GM18499 (cell line): ENCODE results near the gene CUBN.

ENCODE experiments used
- ATAC-seq: cut with Tn5 transposase; IDR thresholded peaks from one replicate; pipeline ENCODE4 v1.9.1; 2021; ENCODE audit warnings: moderate number of reproducible peaks; ENCODE audit not compliant: insufficient read depth, unreplicated experiment

Gene CUBN

DNA sequence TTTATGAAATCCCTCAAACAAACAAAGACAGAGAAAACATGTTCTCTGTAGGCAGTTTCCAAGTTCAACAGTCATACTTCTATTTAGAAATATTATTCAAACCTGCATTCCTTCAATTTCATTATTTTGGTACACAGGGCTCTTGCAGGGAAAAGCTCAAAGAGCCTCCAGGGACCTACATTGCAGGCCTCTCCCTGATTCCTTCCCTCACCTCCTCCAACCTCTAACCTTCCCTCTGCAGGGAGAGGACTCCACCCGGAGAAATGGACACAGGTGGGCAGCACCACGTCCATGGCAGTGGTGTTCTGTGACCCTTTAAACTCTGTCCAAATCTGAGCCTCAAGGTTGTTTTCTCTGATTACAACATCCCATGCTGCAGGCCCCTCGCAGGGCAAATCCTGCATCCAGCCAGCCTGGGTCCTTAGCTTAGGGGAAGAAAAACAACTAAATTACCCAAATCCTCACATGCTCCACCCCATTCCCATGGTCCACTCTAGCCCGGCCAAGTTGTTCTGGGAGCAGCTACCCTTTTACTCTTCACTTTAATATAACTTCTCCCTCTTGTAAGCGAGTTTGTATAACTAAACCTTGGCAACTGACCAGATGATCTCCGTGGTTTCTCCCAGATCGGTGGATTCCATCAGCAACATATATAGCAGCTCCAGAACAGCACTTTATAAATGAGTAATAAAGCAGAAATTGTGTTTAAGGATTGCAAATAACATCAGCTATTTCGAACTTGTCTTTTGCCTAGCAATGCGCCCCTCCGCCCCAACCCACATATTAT is 129.8 kb downstream of the CUBN start:
- no peak for ATAC-seq

DNA sequence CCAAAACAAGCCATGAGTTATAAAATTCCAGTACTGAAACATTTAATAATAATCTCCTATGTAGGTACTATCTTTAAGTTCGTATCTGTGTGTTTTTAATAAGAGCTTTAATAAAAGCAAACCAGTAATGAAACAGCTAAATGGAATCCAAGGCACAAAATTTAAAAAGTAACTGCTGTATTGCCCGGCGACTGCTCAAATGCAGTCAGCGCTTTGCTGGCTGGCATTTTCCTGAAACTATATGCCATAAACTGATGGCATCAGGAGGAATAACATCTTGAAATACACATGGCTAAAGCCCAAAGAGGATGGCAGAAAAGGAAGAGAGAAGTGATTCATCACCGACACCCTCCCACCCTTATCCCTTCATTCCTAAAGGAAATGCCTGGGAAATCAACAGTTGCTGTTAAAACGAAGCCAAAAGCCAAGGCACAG is 133.1 kb downstream of the CUBN start:
- no peak for ATAC-seq

DNA sequence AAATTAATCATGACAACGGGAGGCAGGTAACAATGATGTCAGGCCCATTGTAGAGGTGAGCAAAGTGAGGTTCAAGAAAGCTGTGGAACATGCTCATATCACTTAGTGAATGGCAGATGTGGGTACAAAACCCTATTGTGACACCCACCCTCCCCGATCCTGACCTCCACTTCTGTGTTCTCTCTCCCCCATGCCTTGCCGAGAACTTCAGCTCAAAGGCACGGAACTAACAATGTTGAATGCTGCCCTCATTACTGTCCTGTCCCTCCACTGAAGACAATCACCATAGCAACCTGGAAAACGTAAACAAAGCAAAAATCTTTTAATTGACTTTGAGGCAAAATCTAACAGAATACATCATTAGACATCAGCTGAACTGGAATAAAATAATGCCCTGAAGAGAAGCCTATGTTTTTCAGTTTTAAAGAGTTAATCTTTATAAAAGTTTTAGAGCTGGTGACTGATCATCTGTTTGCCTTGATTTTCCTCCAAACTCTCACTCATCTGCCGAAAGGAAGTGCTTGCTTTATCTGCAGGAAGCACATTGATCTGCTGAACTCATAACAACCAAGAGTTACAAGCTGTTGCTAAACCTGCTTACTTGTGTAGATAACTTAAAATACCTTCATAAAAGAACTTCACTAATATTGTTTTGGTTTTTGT is 133.6 kb downstream of the CUBN start:
- ATAC-seq: no peak

DNA sequence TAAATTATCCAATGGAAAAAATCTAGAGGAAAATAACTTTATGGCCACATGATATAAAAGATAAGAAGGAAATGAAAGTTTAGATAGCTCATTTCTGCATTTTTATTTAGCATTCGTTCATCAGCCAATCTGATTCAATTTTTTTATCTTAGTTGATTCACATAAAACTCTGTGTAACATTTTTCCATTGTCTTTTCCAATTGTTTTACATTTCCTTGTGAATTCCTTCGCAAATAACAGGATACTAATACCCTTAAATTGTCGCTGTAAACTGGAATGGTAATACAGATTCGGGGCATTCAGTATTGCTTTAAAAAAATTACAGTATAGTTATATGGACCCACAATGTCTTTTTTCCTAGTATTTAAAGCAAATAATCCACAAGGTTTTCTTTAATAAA is 136.4 kb downstream of the CUBN start:
- no peak for ATAC-seq

DNA sequence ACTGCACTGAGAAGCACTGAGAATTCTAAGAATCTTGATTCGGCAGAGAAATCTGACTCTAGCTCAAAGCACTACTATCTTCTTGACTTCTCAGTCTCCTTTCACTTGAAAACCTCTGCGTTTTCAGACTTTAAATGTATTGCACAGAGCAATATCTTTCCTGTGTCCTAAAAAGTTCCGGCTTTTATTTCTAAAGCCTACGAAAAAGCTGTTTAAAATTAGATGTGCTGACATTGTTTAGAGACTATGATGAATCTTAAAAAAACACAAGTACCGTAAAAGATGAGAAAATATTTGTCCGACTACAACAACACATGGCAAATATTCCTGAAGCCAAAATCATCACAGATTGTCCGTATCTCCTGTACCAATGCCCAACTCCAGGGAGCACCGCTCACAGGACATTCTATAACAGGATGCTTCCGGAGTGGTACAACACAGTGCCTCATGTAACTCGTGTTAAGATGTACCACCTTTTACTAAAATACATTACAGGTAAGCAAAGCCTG is 136.9 kb downstream of the CUBN start:
- ATAC-seq: no peak

DNA sequence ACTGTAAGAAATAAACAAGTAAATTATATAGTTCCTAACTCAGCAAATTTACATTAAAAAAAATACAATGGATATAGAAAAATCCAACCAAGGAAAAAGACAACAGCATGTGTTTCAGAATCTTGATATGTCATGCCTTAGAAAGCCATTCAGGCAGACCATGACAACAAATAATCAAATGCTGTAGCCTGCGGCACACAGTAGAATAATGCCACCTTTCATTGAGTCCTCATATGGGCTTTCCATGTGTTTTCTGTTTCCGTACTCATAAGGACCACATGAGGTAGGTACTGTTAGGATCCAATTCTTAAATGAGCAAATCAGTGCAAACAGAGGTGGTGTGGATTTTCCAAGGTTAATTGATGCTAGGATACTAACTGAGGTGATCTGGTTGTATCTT is 138.6 kb downstream of the CUBN start:
- no peak for ATAC-seq

DNA sequence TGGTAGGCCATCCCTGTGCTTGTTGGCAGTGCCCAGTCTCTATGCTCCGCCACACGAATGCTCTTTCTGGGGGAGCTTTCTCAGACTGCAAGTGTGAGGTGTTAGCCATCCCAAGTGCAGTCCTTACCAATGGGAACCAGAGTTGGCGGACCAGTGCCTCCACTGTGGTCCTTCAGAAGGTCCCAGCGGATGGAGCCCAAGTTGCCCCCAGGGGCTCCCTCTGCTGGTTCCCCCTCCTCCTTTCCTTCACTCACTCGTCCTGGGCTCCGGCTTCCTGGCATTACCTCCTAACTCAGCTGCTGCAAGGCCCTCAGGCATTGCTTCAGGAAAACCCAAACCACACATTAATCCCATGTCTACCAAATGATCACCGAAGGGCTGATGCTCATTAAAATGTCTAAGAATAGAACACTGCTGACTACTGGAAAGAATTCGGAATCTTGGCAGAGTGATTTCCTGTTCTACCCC is 139.8 kb downstream of the CUBN start:
- ATAC-seq: no peak

DNA sequence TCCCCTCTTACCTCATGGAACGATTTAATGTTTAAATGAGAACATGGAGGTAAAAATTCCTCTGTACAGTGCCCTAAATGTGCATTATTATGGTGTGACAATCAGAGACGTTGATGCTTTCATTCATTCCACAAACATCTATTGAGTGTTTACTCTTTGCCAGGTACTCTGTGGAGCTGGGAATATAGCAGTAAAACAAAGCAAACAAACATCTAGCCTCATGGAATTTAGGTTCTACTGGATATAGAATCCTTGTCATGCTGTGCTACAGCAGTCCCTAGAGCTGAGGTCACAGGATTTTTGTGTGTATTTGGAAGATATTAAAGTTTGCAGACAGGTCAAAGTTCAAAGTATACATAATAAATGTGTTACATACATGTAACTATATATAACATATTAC is 140.7 kb downstream of the CUBN start:
- no peak for ATAC-seq

DNA sequence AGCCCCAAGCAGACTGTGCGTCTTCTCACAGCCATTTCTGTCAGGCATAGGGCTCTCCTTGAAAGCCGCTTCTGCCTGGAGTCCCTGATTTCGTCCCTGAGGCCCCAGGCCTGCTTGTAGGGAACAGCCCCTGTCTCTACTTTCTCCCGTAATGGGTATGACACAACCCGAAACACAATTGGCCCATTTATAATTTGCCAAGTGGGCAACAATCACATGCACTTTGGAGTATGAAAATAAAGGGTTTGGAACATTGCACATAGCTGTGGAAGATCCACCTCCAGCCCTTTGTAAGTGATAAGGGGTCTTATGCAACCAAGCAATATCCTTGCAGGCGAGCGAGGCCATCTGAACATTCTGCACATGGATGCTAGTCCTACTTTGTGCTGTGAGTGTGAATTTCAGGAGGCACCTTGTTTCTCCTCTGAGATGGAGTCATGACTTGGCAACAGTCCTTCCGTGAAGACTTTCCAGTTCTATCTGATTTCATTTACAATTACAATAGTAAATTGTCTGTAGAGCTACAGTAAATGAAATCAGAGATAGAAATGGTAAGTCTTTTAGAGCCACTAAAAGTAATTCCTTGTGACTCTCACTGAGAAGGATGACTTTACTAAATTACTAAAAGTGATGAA is 141.5 kb downstream of the CUBN start:
- no peak for ATAC-seq

DNA sequence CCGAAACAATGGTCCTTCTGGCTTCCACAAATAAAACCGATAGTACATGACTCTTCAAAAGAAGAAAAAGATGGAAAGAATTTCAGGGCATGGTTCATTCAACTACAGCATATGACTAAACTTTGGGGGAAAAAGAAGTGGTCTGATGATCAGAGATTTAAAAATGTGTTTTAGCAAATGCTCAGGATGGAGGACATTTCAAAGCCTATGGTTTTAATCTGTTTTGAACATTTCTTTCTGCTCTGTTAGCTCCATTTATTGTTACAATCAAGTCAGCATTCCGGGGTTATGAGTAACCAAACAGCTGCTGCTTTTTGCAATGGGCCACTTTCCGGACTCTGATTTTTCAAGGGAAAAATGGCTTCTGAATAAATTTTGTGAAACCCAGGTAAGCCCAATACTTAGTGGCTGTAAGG is 142.4 kb downstream of the CUBN start:
- ATAC-seq: no peak

DNA sequence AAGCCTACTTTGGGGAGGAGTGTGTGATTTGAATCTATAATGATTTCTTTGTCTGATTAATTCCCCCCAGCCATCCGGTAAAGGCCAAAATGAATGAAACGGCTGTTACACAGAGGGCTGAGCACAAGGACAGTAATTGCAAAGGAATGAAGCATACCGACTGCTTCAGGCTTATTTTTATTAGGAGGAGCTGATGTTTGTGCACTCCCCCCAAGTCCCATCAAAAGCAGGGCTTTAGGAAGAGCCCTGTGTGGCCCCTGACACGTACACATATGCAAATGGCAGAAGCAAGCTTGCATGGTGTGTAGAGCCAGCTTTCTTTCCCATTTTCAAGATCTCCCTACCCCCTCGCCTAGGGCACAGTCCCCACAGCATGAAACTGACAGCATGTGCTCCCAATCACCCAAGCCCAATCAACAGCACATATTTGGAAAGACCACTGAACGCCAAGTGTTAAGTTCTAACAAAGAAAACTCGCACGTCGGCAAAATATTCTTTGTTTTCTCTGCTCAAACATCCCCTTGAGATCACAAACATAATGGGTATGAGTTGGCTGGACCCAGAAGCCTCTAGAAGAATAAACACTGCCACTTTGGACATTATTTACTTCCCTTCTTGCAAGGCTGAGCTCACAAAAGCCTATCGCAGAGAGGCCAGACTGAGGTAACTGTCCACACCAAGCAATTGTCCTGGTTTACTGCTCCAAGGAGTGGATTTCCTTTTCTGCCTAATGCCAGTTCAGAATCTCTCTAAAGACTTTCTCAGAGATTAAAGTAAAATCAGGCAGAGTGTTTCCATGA is 143.0 kb downstream of the CUBN start:
- no peak for ATAC-seq

DNA sequence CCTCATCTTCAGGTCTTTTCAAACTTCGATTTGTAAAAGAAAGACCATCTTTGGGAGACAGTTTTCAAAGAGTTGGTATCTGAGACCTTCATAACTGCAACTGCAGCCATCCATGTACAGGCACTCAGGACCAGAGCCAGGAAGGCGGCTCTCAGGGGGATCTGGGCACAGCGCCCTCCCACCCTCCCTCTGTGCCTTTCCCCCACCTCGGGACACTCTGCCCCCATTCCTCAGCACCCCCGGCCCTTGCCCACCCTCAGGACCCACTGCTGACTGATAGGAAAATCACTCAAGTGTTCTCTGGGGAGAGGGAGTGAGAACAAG is 143.6 kb downstream of the CUBN start:
- ATAC-seq: no peak

DNA sequence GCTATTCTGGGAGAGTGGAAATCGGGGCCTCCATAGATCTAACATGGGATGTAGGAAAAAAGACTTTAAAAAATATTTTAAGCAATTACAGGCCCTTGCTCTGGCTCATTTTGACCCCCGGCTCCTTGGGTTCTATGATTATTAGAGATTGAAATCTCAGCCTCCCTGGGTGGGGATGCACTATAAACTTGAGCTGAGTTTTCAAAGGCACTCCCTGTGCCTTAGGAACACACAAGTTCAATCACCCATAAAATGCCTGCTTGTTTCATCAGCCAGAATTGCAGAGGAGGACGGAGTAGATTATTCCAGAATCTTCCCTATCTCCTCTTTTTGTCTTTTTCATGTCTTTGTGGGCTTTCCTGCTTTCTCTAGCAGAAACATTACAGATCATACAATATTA is 145.4 kb downstream of the CUBN start:
- ATAC-seq: no peak

DNA sequence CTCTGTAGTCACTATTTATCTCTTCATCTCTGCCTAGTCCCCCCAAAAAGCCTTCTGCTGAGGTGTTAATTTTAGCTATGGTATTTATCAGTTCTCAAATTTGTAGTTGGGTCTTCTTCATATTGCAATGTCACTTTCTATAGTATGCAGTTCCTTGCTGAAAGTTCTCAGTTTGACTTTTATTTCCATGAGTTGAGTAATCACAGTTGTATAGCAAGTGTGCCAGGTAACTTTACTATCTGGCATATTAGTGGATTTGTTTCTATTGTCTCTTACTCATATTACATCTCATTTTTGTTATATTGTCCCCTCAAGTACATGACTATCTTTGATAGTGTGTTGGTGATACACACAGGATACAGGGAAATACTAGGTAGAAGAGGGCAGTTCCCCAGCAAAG is 152.8 kb downstream of the CUBN start:
- ATAC-seq: no peak

DNA sequence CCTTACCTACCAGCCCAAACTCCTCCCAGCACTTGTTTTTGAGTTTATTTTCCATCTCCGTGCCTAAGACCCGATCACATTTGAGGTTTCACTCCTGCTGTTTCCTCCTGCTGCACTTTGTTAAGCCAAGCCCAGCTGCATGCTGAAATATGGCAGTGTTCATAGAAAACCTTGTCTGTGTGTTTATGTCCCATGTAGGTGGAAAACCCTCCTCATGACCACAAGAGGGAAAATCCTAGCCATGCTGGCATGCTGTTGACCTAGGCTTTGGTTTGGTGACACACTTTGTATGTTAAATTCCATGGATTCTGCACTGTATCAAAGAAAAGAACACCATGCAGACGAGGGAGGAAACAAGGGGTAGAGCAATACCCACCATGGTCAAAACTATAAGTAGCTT is 154.4 kb downstream of the CUBN start:
- no peak for ATAC-seq

DNA sequence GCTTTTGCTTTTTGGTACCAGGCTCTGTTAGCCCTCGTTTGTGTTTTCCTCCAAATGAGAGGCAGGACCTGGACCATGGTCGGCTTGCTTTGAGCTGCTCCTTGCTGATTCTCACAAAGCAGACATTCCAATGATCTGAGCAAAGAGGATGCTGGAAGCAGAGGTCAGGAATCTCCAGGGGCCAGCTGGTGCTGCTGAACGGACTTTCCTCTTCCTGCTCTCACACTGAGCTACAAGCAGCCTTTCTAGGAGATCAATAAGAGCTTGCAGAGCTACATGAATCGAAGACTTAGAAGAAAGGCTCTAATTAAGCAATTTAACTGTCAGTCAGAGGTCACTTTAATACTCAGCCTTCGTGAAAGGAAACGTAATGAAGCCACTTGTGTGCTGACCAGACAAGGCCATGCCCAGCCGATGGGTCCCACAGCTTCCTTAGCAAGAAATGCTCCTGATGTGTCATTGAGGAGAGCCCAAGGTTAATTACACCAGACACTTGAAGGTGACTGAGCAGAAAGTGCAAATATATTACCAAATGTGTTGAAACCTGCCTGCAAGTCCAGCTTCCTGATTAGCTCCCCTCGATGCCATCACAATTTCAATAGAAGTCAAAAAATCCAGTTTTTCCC is 161.1 kb downstream of the CUBN start:
- ATAC-seq: no peak

DNA sequence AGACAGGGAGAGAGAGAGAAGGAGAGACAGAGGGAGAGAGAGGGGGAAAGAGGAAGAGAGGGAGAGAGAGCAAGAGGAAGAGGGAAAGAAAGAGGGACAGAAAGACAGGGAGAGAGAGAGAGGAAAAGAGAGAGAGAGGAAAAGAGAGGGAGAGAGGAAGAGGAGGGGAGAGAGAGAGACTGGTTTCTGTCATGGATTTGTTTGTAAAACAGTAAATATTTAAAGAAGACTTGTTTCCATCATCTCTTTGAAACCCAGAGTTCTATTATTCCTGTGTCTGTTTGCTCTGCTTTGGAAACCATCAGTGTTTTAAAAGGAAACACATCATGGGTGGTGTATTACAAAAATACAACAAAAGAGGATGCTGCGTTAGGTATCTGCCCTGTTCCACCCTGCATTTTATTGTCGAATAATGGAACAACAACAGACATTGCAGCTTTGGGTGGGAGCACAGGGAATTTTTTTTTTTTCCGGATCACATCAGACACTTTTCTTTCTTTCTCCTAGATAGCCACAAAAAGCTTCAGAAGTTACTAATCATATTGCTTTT is 161.7 kb downstream of the CUBN start:
- ATAC-seq: no peak

DNA sequence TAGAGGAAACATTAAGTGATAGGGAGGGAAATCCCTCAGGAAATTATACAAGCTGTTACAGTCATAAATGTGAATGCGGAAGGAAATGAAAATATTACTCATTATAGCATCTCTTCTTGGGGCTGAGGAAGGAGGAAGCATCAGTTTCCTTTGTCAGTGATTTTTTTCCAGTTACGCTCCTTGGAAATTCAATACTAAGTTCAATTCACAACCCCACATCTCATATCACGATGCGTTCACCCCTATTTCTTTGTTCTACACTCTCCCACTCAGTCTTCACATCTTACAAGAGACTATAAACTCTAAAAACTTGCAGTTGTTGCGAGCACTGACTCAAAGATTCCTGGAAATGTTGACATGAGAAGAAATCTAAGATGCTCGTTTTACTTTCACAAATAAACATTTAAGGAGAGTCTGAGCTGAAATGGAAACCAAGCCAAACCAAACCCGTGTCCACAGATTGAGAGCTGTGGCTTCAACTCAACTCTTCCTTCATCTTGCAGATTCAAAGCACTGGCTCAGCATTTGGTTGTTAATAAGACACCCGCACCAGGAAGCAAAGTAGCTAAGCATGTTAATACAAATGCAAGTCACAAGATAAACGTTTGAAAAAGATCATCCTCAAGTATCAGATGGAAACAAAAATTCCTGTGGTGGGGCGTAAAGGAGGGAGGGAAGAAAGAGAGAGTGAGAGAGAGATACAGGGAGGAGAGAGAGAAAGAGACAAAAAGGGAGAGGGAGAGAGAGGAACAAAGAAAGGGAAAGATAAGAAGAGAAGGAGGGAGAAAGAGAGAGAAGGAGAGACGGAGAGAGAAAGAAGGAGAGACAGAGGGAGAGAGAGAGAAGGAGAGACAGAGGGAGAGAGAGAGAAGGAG is 162.4 kb downstream of the CUBN start:
- ATAC-seq: no peak
